DND-41 (cell line): Measurements from ENCODE around the gene DDX52.

Source experiments
- CTCF ChIP-seq: IDR thresholded peaks from 2 replicates; pipeline ENCODE4 v1.5.1; 2012; ENCODE audit warnings: borderline replicate concordance, low read length, moderate library complexity, mild to moderate bottlenecking; ENCODE audit not compliant: poor library complexity, severe bottlenecking; ENCODE audit errors: extremely low read depth
- EZH2 ChIP-seq: IDR thresholded peaks from 3 replicates; pipeline ENCODE4 v1.6.1; 2012; ENCODE audit warnings: borderline replicate concordance, low read depth, mild to moderate bottlenecking, moderate library complexity, low read length, inconsistent platforms; ENCODE audit not compliant: severe bottlenecking

GRCh38 chr17:37568350-37569053, 74.7 kb downstream of the DDX52 start:
- TF ChIP-seq EZH2 (no peak), CTCF (no peak)
